CD4-positive, alpha-beta T cell treated with Interleukin-6 for 4 hours (primary cell): ENCODE results near the gene DAPK1.

Experiments
- DNase-seq: peaks from one replicate; pipeline ENCODE4 v3.0.0-alpha.2; 2020; ENCODE audit warnings: mixed read lengths

The DAPK1 gene

DNA sequence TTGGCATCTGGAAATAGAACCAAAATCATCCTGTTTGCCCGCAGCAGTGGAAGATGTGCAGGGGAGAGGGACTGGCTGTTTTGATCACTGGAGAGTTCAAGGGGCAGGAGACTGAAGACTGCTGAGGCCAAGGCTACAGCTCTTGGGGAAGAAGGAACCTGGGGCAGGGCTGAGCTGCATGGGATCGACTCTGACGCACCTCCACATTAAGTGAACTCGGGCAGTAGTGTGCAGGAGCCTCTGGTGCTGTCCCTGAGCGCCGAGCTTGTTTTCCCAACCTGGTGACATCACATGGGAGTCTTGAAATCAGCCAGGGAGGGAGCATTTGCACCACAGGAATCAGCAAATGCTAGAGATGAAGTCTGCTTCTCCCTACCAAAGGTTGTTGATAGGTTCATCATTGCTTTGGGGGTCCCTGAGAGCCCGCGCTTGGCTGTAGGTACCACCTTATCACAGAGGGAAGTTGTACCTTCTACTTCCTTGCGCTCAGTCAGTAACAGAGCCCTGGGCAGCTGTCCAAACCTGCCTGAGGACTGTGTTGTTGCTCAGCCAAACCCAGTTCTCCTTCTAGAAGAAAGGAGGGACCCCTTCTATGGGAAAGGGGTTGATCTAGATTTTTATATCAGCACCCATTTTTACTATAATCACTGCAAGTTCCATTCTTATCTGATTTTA, 175.9 kb downstream of the DAPK1 start:
- no peak for DNase-seq

DNA sequence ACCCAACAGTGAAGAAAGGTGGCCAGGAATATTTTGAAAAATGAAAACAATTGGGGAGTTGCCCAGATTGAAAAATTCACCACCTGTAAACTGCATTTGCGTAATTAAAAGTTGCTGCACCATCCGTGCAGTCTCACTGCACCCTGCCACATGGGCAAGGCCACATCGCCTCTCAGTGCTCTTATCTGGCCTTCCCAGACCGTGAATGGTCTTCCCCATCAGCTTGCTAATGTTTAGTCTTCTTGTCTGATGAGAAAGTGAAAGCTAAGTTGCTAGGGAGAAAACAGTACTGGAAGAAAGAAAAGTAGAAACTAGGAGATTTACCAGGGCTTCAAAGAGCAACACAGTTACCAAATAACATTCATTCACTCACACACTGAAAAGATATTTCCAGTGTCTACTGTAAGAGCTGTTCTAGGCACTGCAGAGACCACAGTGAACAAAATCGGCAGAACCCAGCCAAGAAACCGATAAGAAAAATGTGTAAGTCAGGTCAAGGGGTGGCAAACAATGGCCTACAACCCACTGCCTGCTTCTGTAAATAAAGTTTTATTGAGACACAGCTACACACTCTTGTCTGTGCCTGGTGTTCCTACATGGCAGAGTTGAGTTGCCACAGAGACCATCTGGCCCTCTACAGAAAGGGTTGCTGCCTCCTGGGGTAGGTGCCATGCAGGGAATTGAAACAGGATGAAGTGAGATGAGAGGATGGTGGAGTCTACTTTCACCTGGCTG, 177.1 kb downstream of the DAPK1 start:
- no peak for DNase-seq

DNA sequence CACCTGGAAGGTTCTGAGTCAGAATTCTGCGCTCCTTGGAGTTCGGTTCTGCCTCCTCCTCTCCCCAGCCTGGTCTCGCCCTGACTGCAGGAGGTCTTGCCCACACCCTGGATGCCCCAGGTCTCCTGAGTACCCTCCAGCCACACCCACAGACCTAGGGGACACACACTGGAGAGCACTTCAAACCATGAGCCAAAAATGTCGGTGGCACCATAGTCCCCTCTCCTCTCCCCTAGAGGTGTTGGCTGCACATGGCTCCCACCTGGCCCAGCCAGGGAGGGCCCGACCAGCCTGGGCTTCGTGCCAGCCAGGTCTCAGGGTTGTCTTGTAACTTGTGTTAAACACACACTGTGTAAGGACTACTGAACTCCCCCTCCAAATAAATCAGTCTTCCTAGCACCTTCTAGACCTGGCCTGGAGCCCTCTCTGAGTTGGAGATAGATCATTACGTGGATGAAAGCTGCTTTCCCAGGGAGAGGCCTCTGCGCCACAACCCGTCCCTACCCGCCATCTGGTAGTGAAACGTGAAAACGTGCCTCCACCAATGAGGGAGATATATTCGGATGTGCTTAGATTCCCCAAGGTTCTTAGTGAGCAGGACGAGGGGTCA, 178.3 kb downstream of the DAPK1 start:
- no peak for DNase-seq

DNA sequence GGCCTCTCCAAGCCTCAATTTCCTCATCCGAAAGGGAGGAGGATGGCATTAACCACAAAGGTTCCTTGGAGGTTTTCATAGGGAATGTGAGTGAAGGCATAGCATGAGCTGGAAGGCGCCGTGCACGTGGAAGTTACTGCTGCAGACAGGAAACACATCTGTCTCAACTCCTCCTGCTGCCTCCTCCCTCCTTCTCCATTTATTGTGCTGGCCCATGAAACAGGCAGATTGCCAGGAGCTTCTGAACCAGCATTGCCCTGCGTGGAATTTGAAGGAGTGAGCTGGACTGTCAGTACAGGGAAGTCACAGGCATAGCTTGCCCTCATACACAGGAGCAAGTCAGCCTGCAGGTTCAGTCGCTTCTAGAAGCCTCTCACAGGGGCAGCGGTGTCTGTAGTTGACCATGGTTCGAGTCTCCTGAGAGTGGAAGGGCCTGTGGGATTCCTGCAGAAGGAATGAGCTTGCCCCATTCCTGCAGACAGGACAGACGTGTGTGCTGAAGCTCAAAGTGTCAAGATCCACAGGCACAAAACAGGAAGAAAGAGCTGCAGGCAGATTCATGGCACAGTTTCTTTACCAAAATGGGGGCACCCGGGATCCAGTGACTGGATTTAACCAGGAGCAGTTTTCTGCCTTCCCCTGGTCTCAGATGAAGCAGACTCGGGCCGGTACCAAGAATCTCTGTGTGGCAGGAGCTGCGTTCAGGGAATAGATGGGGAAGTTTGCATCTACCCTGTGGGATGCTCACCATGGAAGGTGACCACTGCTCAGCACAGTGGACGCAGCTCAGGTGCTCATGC, 179.5 kb downstream of the DAPK1 start:
- DNase-seq: no peak

DNA sequence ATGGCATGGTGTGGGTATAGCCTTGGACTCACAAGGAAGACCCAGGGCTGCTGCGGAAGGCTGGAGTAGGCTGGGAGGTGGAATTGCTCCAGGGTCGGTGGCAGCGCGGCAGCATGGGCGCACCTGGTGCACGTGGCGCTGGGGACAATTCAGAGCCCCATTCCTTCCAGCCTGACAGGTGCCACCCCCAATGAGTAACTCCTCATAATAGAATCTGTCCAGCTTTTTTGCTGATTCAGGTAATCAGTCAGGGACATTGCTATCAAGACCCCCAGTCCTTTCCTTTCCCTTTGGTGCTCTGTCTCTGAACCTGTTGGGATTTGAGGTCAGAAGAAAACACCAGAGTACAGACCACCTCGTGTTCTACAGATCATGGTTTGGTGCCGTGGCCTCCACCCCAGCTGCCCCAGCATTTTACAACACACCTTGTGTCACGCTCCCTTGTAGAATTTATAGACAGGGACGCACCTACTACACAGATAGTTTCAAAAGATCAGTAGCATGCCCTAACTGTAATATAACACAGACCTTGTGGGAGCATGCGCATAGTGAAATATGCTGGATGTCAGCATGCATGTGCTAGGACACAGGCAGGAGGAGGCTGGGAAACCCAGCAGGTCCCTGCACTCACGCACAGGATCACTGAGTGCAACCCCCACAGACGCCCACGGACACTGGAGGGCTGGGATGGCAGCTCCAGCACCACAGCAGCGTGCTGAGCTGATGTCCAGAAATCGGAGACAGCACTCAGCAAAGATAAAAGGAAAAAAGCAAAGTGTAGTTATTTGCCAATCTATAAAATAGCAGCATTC, 180.3 kb downstream of the DAPK1 start:
- DNase-seq: no peak

DNA sequence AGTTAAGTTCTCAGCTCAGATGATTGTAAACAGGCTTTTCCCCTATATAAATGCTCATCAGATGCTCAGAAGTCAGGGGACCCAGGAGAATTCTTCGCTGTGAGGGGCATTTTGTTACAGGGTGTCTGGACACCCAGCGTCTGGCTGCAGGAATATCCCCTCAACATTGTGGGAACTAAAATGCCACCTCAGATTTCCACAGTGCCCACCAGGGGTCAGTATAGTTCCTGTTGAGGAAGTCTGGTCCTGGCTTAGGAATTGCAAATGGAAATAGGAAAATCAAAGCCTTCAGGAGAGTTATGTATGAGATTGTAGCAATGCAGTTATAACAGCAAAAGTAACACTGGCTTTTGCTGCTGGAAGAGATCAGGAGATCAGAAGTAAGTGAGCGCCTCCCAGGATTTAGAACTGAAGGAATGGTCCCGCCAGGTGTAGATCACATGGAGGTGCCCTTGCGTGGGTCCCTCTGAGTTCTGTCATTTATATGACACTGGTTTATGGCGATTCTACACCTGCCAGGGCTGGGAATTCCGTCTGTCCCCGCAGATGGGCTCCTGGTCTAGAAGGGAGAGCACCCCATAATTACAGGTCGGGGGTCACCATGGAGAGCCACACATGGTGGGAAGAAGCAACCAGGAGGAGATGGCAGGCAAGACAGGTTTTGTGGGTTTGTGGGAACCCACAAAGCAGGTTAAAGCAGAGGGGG, 181.1 kb downstream of the DAPK1 start:
- DNase-seq: peak; percentile 64

DNA sequence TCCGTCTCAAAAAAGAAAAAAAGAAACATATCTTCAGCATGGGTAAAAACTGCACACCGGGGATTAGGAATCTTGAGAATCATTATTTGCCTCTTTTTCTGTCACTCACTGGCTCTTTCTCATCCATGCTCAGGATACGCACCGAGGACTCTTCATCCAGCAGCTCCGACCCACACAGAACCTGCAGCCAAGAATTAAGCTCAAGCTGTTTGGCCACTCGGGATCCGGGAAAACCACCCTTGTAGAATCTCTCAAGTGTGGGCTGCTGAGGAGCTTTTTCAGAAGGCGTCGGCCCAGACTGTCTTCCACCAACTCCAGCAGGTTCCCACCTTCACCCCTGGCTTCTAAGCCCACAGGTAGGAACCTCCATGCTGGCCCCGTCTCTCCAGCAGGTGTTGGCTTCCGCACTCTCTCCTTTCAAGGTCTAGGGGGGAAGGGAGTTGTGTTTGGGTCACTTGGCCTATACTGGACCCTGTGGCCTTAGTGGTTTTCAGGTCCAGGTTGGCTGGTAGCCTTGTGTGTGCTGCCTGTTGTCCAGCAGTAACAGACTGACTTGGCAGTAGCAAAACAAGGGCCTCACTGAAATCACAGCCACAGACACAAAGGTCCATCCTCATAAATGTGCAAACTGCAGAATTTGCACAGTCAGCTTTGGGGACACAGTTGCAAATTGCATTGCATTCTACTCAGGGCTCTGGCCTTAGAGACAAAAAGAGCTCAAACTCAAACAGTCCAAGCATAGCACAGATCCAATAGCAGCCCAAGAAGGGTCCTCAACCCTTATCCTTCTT, 183.8 kb downstream of the DAPK1 start:
- DNase-seq: no peak

DNA sequence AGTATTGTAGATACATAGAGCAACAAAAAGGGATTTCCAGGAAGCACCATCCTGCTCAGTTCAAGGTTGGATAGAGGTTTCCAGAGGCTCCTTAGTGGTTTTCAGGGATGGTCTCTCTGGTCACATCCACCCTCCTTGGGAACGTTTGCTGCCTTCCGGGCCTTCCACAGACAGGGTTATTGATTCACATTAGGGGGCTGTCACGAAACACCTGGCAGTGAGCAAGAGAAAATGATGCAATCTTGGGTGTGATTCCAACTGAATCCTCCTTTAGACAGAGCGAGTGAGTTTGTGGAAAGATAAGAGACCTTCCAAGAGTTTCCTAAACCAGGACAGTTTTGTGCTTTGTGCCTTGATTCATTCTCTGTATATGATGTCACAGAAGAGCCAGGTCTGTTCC, 184.4 kb downstream of the DAPK1 start:
- no peak for DNase-seq

DNA sequence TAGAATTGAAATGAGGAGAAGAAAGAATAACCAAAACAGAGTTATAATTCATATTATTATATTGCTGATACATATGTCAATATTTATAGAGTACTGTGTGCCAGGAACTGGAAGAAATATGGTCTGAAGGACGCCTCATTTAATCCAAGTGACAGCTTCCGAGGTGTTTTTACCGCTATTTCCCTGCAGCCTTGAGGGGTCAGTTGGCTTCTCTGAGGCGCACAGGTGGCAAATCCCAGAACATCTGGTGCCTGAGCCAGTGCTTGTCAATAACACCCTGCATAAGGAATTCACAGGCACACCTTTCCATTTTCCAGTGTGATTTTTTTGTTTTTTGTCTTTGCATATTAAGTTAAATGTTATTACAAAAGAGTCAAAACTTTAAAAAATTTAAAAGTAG, 185.0 kb downstream of the DAPK1 start:
- DNase-seq: no peak

DNA sequence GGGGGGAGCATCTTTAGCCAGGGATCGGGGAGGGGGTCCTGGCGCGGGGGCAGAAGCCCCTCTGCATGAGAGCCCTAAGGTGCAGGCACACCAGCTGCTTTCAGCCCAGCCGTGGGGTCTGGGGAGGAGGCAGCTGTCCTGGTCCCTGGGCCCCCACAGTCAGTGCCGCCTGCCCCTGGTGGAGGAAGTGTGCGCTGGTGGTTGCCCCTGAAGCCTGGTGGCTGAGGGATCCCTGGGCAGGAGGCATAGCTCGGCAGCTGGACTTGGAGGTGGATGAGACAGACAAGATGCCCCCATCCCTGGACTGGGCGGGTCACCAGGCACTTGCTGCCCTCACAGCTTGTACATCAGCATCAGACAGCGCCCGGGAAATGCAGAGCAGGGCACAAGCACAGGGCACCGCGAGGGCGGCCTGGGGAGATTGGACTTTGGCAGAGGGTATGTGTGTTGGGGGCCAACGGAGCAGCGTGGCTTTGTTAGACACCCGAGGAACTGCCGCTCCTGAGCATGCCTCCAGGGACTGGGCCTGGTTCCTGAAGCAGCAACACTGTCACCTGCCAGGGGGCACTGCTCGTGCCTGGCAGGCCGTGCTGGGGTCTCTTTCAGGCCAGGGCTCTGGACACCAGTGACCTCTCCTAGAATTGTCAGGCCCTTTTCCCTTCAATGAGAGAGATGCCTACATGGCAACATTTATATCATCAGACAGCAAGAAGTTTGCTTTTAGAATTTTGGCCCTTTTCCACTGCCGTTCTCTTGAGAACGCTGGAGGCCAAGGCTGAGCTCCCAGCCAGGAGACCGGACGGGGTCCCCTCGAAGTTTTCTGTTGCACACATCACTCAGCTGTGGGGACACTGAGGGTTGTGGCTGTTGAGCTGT, 186.3 kb downstream of the DAPK1 start:
- DNase-seq: no peak

DNA sequence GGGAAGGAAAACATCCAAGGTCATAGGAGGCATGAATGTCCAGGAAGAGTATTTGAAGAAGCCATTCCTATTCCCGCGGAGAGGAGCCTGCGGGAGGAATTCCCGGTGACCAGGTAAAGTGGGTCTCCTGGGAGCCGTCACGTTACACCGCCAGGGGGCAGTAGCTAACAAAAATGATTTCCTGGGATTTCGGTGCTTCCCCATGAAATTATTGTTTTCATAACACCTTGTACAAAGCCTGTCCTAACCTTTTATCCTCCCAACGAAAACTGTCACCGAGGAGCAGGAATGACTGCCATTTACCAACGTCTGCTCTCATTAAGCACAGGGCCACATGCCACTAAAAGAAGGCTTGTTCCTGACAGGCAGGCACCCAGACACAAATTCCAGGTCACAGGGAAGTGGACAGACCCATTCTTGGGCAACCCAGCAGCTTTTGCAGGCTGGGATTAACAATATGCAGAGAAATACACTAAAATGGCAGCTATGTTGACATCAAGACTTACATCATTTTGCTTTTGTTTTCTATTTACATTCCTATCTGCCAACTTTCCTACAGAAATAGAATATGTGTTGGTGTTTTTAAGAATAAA, 187.1 kb downstream of the DAPK1 start:
- peak; percentile 39 for DNase-seq

DNA sequence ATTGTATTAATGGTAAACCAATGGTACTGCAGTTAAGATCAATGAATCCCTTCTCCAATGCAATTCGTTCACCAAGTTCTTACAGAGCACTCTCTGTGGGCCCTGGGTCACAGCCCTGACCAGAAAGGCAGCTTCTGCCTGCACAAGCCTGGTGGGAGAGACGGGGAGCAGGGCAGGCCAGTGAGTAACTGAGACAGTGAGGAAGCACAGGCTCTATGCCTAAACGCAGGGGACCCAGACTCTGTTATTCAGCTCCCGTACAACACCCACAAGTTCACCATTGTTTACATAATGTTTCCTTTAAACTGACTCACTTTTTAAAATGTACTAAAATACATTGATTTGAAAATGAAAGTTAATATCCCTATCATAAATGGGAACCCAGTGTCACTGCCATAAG, 187.8 kb downstream of the DAPK1 start:
- DNase-seq: peak; percentile 30

DNA sequence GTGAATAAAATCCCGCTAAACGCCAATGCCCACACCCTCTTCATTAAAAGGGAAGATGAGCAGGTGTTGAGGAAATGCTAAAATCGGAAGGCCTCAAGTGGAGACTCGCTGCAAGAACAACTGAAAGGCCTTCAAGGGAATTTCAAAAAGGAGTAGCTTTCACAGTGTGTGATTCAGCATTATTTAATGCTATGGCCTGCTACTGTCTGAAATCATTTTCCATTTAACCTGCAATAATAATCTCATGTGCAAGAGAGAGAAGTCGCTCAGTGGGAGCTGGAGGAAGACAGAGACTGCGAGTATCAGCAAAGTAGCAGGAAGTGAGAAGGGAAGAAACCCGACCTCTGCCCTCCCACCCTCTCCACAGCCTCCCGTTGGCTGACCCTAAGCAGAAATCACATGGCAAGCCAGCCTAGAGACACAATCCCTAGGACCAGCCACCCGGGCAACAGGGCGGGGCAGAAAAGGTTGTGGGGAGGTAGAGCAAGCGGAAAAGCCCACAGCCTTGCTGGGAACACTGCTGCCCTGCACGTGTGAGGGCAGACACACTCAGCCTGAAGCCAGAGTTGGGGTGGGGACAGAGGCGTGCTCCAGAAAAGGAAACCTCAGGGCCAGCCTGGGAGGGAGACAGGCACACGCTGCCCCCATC, 188.3 kb downstream of the DAPK1 start:
- peak; percentile 8 for DNase-seq

DNA sequence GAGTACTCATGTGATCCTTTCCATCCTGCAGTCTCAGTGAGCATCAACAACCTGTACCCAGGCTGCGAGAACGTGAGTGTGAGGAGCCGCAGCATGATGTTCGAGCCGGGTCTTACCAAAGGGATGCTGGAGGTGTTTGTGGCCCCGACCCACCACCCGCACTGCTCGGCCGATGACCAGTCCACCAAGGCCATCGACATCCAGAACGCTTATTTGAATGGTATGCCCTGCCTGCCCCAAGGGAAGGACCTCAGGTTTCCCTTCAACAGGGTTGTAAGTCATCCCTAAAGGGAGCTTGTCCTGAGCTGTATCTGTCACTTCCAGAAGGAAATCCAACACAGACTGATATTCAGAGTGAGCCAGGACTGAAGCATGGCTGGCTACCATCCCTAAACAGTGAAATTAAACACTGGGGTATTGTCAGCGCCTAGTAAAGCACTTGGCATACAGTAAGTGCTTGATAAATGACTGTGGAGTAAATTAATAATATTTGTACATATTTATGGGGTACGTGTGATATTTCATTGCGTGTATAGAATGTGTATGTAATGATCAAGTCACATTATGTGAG, 188.9 kb downstream of the DAPK1 start:
- DNase-seq: no peak

DNA sequence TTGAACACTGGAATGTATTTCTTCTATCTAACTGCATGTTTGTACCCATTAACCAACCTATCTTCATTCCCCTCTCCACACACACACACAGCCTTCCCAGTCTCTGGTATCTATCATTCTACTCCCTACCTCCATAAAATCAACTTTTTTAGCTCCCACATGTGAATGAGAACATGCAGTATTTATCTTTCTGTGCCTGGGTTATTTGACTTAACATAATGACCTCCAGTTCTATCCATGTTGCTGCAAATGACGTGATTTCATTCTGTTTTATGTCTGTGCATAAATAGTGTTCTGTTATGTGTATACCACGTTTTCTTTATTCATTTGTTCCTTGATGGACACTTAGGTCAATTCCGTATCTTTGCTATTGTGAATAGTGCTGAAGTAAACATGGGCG, 189.5 kb downstream of the DAPK1 start:
- DNase-seq: no peak

DNA sequence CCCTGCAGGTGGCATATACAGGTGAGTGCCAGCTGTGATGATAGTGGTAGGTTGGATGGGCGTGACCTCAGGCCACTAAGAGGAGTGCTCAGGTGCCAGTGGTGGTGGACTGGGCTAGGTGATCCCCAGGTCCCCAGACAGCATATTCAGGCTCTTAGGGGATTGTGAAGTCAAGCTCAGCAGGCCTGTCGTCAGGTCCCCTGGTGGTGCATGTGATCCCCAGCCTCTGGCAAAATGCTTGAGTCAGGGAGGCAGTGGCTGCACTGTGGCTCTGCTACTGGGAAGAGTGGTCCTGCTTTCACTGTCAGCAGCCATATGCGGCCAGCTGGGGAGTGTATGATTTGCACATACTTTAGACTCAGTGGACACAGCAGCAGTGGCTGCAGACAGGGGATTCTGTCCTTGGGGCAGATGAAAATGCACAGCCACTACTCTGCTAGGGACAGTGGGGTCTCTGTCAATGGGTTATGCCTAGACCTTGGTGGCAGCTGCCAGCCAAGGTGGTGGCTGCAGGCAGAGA, 196.6 kb downstream of the DAPK1 start:
- DNase-seq: no peak

DNA sequence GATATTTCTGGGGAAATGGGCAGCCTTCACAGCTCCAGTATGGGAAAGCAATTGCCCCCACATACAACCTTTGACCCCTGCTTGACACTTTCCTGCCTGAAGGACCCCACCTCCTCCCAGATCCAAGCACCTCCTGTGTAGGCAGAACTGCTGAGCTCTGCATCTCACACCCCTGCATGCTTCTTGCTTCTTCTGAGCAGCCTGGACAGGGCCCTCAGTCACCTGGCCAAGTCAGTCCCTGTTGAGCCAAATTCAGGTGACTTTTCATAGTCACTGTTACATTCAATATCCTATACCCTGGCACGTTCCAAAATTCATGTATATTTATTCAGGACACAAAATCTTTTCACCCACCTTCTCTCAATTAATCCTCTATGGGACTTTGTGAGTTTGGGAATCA, 197.9 kb downstream of the DAPK1 start:
- DNase-seq: no peak

DNA sequence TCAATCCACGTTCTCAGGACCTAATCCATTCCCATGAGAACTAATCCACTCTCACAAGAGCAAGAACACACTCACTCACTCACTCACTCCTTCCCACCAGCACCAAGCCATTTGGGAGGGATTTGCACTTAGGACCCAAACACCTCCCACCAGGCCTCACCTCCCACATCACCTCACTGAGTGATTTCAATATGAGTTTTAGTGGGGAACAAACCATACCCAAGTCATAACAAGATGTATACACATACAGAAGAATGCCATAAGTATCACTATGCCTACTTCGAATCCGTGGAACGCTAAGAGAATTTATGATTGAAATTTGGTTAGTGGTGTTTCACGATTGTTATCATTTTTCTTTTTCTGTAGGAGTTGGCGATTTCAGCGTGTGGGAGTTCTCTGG, 199.0 kb downstream of the DAPK1 start:
- DNase-seq: no peak
